SH-SY5Y (cell line): Measurements from ENCODE around the gene MAPK8IP1.

ENCODE experiments used
- GATA2 ChIP-seq: IDR thresholded peaks from 2 replicates; pipeline ENCODE4 v1.6.1; 2011; ENCODE audit warnings: mild to moderate bottlenecking, low read depth, low read length
- GATA3 ChIP-seq: IDR thresholded peaks from 2 replicates; pipeline ENCODE4 v1.6.1; 2011; ENCODE audit warnings: low read depth, mild to moderate bottlenecking, low read length, moderate library complexity

Gene MAPK8IP1

DNA sequence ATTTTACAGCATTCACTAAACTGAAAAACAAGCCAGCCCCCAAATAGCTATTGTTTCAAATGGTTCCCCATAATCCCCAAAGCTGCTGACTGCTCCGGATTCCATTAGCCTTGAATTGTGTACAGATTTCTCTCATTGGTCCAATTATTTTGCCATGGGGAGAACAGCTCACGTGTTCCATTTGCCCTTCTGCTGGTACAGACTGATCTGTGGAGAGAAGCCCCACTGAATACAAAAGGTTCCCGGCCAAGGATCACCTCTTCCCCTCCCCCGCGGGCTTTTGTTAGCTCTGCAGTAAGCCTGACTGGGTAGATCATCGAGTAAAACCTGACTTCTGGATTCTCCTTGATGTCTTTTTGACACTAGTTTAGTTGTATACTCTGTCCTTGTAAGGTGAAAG lies 9.1 kb upstream of the MAPK8IP1 start:
- TF ChIP-seq GATA3 (no peak), GATA2 (no peak)

DNA sequence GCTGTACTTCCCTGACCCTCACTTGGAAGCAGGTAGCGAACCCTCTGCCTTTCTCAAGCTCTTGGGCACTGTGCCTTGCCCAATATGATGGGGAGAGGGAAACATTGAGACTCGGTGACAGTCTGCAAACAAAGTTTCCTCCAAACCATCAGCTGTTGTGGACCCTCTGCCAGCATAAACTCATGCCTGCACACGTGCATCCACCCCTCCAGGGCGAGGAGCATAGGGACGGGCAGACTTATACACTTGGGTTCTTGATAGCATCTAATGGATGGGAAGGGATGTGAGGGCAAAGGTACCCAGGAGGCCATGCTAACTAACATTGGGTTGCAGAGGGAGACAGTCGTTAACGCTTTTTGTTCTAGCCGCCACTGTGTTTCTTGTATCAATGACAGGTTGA lies 8.2 kb upstream of the MAPK8IP1 start:
- no peak for TF ChIP-seq GATA2
- no peak for TF ChIP-seq GATA3

DNA sequence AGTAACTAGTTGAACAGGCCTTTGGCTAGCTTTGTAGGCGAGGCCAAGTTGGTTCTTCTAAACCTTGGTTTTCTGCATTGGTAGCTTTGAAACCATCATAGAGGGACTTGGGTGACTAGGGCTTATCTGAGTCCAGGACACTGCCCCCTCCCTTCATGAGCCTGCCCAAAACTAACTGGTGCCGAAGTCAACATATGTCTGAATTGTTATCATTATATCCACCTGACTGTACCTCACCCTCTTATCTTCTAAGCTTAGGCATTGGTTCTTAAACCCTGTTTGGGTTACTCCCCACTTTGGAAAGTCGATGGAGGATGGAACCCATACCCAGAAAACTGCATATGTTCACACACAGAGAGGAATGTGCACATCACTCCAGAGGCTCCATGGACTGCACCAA lies 7.6 kb upstream of the MAPK8IP1 start:
- no peak for TF ChIP-seq GATA2

DNA sequence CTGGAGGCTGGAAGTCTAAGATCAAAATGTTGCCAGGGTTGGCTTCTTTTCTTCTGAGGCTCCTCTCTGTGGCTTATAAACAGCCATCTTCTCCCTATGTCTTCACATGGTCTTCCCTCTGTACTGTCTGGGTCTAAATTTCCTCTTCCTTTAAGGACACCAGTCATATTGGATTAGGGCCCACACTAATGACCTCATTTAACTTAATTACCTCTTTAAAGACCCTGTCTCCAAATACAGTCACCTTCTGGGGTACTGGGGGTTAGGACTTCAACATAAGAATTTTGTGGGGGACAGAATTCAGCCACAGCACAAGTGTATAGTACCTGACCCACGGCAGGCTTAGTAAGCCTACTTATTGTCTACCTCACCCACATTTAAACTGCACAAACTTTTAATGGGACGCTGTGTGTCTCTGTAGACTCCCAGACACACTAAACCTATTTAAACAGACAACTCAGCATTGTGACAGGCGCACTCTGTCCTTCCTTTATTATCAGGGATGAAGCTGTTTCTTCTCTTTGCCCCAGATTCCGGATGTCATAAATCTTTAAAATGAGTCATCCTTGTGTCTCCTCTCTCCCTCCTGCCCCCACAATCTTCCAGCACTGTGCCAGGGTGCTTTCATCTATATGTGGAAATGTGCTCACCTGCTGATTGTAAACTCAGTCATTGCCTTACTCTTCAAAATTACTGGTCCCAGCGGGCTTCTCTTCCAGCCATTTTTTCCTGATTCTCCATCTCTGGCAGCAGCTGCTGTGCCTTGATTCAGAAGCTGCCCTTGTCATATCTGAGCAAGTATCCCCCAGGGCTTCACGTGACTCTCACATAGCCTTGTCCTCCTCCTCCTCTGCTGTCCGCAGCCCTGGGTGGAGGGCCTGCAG lies 5.4 kb upstream of the MAPK8IP1 start:
- TF ChIP-seq GATA2 (no peak), GATA3 (no peak)

DNA sequence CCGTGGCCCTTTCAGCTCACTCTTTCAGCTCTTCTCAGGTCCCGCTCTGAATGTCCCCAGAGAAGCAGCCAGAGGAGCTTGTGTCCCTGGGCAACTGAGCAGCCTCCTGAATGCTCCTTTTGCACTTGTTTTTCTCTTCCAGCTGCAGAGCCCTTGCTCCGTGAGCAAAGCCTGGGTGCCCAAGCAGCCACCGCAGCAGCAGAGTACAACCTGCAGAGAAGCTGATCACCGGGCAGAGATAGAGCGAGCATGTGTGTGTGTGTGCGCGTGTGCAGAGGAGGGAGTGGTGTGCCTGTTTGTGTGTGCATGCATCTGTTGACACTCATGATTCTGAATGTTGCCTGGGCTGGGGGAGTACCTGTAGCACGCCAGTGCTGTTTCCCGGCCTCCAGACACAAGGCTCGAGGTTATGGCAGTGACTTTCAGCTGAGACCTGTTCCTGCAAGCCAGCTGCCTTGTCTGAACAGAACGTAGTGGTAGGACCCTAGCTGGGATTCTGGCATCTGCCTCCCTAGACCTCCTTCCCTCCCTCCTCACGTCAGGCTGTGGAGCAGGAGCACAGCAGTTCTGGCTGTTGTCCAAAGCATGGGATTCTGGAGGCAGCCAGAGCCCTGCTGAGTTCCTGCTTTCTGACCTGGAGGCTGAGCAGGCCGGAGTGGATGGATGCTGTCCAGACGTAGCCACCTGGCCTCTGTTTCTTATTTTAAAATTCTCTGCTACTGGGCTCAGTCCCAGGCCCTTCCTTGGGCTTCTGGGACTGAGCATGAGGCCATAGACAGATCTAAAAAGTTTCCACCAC lies 4.5 kb upstream of the MAPK8IP1 start:
- TF ChIP-seq GATA2 = peak; percentile 24
- no peak for TF ChIP-seq GATA3

DNA sequence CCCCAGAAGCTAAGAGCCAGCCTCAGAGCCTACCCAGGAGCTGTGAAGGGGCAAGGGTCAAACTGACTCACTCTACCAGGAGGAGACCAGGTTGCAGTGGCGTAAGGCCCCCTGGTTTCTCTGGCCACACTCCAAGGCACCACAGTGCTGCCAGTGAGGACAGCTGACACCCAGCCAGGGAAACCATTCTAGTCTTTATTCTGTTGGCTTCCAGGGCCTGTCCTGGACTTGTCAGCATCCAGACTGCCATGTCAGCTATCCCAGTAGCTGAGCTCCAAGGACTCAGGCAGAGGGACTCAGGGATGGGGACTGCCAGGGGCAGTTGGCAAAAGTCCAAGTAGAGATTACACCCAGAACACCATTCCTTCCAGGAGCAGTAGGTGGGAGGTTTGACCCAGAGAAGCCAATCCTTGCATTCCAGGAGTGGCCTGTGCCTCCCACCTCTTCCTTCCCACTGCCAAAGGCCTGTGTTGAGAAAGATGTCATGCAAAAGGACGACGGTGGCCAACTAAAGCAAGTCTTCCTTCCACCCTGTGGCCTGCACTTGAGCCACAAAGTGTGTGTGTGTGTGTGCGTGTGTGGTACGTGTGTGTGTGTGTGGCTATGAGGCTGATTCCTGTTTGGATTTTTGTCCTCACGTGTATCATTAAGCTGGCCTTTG lies 3.6 kb upstream of the MAPK8IP1 start:
- TF ChIP-seq GATA2 (no peak), GATA3 (no peak)

DNA sequence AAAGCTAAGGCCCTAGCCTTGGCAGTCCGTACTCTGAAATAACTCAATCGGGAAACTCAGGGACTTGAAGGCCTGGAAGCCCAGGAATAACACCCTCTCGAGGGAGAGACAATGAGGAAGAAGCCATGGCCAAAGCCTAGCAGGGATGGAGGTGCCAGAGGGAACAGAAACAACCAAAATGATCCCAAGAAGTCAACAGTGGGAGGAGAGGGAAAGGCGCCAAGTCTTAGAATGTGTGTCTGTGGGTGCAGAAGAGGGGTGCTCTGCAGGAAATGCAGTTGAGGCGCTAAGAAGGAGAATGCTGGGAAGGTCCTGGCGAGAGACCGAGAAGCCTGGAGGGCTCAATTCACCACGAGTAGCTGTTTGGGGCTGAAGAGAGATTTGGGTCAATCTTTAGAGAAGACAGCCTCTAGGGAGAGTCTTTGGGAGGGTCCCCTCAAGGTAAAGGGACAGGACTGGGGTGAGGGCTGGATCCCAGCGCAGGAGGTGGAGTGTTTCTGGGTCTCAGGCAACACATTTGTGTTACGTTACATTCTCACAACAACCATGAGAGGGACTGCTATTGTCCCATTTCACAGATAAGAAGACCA lies 760 bp upstream of the MAPK8IP1 start:
- no peak for TF ChIP-seq GATA2
- no peak for TF ChIP-seq GATA3

DNA sequence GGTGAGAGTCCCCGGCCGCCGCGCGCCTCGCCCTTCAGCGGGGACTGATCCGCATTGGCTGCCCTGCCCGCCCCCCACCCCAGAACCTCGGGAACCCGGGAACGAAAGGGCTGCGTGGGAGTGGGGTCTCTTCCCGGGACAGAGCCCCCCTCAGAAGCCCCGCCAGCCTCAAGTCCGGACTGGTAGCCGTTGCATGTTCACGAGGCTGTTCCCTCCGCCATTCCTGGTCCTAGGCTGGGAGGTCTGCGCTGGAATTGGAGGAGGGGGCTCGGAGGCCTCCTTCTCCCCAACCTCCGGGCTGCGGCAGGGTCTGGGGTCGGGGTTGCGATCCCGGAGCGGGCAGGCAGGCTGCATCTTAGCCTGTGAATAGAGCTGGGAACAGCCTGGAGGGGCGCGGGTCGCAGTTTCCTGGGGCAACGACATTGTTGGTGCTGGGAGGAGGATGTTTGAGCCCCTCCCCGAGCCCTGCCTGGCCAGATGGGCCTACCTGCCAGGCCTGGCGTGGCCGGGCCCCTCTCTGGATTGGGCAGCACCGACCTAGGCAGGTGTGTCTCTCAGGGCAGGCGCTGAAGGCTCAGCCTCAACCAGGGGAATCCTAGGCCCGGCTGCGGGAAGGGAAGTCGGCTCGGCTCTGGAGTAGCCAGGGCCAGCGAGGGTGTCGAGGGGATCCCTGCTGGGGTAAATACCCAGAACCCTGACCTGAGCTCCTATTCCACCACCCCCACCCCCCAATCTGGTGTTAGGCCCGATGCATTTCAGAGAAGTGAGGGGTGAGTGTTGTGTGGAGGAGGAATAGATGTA lies 670 bp downstream of the MAPK8IP1 start:
- TF ChIP-seq GATA3 = no peak
- TF ChIP-seq GATA2 = no peak

DNA sequence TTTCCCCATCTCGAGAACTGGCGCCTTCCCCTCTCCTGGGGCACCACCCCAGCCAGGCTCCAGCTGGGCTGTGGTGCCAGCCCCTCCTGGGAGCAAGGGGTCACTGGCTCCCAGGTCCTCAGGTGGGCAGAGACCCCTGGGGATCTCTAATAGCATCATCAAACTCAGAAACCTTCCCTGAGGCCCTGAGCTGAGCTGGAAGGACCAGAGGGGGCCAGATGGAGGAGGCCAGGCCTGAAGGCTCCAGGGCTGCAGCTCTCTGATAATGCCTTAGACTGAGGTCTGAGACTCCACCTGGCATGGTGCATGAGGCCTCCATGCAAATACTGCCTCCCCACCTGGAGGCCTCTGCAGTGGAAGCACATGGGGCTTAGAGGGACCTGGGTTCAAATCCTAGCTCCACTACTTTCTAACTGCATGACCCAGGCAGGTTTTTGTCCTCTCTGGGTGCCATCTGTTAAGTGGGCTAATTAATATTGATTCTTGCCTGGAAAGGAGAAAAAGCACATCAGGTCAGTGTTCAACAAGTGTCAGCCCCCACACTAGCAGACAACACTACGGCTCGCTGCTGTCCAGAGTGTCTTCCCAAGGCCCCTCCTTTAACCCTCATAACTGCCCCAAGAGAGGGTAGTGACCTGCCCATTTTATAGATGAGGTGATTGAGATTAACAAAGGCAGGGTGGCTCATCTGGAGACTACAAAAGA lies 1.5 kb downstream of the MAPK8IP1 start:
- TF ChIP-seq GATA3 (no peak), GATA2 (no peak)

DNA sequence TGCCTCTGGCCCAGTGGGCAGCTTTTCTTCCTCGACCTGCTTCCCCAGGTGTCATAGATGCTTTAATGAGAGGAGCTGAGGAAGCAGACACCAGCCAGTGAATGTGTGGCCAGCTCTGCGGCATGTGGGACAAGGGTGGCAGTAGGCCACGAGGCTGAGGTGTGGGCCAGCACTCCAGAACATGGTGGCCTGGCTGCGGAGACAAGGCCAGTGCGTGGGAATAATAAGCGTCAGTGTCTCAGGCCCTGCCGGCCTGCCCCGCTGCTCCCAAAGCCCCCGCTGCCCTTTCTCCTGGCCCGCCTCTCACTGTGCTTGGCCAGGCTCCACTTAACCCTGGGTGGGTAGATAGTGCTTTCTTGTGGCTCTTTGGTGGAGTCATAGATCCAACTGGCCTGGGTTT lies 2.1 kb downstream of the MAPK8IP1 start:
- TF ChIP-seq GATA3 (no peak), GATA2 (no peak)

DNA sequence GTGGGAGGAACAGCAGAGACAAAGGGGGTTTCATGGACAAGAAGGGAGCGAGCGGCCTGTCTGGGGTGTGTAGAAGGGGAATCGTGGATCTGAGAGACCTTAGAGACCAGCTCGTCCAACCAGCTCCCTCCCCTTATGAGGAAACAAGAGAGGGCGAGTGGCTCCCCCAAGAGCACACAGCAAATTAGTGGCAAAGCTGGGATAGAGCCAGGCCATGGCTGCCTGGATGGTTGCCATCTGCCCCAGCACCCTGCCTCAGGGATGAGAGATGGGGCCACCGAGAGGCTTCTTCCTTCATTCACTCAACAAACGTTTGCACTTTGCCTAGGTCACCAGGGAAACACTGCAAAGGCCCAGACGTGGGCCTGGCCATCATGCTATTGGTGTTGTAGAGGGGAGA lies 4.1 kb downstream of the MAPK8IP1 start:
- TF ChIP-seq GATA3 (no peak), GATA2 (no peak)

DNA sequence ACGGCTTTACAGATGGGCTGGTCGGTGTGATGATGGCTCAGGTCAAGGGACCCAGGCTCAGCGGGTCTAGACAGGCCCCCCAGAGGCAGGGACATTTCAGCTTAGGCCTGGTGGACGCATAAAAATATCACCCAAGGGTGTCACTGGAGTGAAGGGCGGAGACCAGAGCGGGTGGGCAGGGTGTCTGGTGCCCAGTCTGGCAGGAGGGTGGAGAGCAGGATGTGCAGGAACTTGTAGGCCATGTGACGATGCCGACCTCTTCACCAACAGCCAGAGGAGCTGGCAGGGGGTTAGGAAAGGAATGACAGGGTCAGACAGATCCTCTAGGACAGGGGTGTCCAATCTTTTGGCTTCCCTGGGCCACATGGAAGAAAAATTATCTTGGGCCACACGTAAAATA lies 4.5 kb downstream of the MAPK8IP1 start:
- no peak for TF ChIP-seq GATA3
- no peak for TF ChIP-seq GATA2

DNA sequence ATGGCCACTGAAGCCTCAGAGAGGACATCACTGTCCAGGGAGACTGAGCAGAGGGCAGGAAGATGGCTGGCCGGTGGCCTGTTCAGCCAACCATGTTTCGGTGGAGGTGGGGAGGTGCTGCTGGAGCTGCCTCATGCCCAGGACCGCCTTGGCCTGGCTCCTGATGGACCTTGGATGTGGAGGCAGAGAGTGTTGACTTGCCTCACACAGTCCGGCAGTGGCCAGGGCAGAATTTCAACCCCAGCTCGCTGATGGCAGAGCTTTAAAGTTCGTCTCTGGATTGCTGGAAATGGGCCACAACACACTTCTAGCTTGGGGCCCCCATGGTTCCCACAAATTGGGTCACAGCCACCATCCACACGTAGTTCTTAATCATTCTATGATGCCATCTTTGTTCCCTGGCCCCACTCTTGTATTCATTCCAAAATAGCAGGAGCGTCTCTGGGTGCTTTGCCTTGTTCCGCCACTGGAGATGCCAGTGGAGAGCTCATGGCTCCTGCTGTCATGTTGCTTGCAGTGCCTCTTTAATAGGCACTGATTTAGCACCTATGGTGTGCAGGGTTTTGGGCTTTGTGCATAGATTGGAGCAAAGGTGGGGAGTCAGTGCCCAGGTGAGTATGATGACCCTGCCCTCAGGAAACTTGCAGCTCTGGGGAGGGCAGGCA lies 5.6 kb downstream of the MAPK8IP1 start:
- TF ChIP-seq GATA2 (no peak), GATA3 (no peak)

DNA sequence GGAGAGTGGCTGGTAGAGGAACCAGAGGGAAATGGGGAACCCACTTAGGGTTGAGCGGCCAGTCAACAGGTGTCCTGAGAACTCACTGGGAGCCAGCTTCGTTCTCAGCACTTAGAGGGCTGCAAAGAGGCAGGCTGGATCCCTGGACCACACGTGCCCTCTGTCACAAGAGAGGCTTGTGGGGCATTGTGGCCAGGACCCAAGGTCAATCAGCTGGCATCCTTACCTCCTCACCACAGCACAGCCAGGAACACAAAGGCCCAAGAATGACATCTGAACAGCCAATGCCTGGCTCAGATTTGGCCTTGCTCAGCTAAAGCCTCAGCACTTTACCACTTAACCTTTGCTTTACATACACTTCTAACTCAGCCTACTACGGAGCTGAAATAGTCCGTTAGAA lies 7.4 kb downstream of the MAPK8IP1 start:
- TF ChIP-seq GATA3 (no peak), GATA2 (no peak)
